NCI-H69 (cell line): ENCODE measurements around the gene MRPS7.

Experiments used
- DNase-seq: peaks from one replicate; lab custom pipeline; 2025; lab: John Stamatoyannopoulos, UW

The MRPS7 gene

DNA sequence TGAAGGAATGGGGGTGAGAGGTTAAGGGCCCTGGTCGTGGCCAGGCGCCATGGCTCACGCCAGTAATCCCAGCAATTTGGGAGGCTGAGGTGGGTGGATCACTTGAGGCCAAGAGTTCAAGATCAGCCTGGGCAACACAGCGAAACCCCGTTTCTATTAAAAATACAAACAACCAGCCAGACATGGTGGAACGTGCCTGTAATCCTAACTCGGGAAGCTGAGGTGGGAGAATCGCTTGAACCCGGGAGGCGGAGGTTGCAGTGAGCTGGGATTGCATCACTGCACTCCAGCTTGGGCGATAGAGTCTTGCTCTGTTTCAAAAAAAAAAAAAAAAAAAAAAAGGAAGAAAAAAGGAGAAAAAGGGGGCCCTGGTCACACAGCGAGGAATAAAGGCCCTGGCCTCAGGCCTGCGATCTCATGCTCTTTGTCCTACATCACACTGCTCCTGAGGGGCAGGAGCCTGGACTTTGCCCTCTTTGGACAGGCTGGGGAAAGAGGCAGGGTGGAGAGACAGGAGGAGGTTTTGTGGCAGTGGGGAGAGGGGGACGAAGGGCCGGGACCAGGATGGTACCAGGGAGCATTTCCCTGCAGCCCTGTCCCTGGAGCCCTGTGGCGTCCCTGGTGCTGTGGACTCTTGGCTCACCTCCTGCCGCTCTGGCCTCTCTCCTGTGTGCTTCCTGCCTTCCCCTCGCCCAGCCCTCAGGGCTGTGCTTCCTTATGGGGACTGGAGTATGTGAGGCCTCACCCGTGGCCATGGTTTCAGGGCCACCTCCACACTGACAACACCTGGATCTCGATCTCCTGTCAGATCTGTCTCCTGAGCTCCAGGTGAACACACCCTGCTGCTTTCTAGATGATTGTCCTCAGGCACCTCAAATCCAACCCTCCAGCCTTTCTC lies 47.3 kb downstream of the MRPS7 start:
- peak; percentile 64 for DNase-seq

- no peak for DNase-seq
Measured at GRCh38 chr17:75313941-75314551, 52.4 kb downstream of the MRPS7 start.

DNA sequence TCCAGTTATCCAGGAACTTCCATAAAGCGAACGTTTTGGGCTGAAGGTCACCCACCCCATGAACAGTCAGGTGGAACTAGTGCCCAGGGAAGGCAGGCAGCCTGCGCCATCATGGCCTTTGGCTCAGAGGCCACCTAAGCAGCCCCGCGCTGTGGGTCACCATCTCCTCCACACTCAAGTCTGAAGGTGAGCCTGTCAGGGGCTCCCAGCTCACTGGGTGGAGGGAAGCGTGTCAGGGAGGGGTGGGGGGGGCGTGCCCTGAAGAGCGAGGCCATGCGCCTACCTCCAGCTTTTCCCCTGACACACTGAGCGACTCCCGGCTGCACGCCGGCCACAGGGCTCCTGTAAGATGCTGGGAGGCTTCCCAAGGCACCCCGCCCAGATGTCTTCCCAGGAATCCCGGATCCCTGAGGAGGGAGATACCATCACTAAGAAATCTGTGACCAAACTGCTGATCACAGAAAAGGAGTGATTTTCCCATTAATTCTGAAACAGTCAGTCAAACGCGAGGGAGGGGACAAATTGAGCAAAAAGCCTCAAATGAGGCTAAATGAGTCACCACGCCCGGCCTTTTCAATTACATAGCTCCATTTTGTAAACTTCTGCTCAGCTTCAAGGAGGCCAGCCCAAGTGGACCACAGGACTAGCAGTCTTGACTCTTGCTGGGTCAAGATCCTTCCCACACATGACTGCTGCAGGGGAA lies 54.0 kb downstream of the MRPS7 start:
- no peak for DNase-seq
